ENCODE measurements around the gene TOR1AIP2. TPM values are rescaled to one million over a fixed set of nuclear protein-coding genes. Genes with fewer than 3 reads are reported as not detected.

The TOR1AIP2 gene
- total RNA-seq, 1 donor from 2014 or later, result 83.2 TPM

DNA sequence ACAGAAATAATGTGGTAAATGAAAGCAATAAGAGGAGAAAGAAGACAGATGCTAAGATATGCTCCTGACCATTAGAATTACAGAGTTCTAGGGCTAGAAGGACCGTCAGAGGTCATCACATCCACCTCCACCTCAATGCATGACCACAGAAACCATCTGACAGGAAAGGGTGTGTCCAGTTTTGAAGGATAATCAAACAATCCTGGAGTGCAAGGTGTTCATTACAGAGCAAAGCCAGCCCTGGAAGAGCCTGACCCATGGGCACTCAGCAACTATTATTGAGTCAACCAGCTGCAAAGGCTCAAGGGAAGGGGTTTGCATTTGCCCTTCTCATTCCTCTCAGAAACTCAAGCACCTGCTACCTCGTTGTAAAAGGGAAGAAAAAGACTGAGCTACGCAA is 46.4 kb downstream of the TOR1AIP2 start:
- Mint-ChIP-seq H3K4me1 (ENCODE audit: low read depth) (no peaks in the 10 kb centered on the region), H3K27me3 (peaks cover 7% of the 10 kb centered on the region), H3K36me3 (ENCODE audit: insufficient read depth) (peaks cover 2% of the 10 kb centered on the region), H3K27ac (no peak overlapping the region), H3K9me3 (ENCODE audit: low read depth) (no peaks in the 10 kb centered on the region), H3K4me3 (ENCODE audit: low read depth) (no peak overlapping the region)
- DNase-seq (ENCODE audit: low spot score, unreplicated experiment), result no peak
- TF ChIP-seq, protein P1, sequence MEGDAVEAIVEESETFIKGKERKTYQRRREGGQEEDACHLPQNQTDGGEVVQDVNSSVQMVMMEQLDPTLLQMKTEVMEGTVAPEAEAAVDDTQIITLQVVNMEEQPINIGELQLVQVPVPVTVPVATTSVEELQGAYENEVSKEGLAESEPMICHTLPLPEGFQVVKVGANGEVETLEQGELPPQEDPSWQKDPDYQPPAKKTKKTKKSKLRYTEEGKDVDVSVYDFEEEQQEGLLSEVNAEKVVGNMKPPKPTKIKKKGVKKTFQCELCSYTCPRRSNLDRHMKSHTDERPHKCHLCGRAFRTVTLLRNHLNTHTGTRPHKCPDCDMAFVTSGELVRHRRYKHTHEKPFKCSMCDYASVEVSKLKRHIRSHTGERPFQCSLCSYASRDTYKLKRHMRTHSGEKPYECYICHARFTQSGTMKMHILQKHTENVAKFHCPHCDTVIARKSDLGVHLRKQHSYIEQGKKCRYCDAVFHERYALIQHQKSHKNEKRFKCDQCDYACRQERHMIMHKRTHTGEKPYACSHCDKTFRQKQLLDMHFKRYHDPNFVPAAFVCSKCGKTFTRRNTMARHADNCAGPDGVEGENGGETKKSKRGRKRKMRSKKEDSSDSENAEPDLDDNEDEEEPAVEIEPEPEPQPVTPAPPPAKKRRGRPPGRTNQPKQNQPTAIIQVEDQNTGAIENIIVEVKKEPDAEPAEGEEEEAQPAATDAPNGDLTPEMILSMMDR (IDR thresholded peaks at IDR 0.05; ENCODE audit: unreplicated experiment), result no peak

DNA sequence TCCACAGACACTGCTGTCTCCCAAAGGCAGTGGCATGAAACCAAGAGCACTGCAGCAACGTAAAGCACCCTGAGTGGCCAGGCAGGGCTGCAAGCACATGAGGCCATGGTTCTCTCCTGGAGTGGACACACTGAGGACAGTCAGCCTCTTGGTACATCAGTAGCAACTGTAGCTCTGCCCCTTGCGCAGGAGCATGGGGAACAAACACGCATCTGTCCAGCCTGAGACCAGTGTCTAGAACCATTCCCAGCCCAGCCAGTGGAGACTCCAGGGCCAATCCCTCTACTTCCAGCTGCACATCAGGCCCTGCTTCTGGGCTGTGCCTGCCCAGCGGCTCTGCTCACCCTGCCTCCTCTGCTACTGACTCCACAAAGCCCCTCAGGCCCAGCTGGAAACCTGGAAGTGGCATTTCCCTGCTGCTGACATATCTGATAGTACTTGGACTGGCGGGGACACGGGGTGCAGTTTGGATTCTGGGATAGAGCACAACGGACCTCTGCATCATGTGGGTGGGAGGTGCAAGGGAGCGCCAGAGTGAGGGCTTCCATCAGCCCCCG is 49.0 kb downstream of the TOR1AIP2 start:
- H3K27me3 Mint-ChIP-seq, result peaks cover 7% of the 10 kb centered on the region
- H3K9me3 Mint-ChIP-seq (ENCODE audit: low read depth), result no peaks in the 10 kb centered on the region
- no peak for DNase-seq (ENCODE audit: low spot score, unreplicated experiment)
- H3K27ac Mint-ChIP-seq, result no peak overlapping the region
- TF ChIP-seq, protein P1 (IDR thresholded peaks at IDR 0.05; ENCODE audit: unreplicated experiment), result no peak
- H3K4me1 Mint-ChIP-seq (ENCODE audit: low read depth), result peaks cover 3% of the 10 kb centered on the region
- no peaks in the 10 kb centered on the region for H3K36me3 Mint-ChIP-seq (ENCODE audit: insufficient read depth)
- no peak overlapping the region for H3K4me3 Mint-ChIP-seq (ENCODE audit: low read depth)

DNA sequence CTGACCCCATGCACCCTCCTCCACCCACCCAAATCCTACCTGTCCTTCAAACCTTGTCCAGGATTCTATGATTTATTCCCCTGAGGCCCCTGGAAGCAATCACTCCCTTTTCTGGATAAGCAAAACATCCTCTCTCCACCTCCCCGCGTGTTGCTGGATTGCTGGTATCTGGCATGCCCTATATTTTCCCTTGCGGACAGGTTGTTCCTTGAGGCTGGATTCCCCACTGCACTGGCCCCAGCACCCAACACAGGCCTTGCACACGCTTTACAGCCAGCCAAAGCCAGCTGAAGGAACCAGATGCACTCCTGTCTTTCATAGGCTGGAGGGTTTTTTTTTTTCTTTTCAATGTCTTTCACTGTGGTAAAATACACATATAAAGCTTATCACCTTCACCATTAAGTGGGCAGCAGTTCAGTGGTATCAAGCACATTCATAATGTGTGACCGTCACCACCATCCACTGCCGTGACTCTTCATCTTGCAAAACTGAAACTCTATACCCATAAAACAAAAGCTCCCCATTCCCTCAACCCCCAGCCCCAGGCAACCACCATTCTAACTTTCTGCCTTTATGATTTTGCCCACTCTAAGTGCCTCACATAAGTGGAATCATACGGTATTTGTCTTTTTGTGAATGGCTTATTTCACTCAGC is 50.9 kb downstream of the TOR1AIP2 start:
- no peak for DNase-seq (ENCODE audit: low spot score, unreplicated experiment)
- H3K4me1 Mint-ChIP-seq (ENCODE audit: low read depth), result peaks cover 3% of the 10 kb centered on the region
- H3K9me3 Mint-ChIP-seq (ENCODE audit: low read depth), result no peaks in the 10 kb centered on the region
- TF ChIP-seq, protein P1 (IDR thresholded peaks at IDR 0.05; ENCODE audit: unreplicated experiment), result no peak
- no peaks in the 10 kb centered on the region for H3K36me3 Mint-ChIP-seq (ENCODE audit: insufficient read depth)
- no peak overlapping the region for H3K27ac Mint-ChIP-seq
- no peak overlapping the region for H3K4me3 Mint-ChIP-seq (ENCODE audit: low read depth)
- peaks cover 7% of the 10 kb centered on the region for H3K27me3 Mint-ChIP-seq

DNA sequence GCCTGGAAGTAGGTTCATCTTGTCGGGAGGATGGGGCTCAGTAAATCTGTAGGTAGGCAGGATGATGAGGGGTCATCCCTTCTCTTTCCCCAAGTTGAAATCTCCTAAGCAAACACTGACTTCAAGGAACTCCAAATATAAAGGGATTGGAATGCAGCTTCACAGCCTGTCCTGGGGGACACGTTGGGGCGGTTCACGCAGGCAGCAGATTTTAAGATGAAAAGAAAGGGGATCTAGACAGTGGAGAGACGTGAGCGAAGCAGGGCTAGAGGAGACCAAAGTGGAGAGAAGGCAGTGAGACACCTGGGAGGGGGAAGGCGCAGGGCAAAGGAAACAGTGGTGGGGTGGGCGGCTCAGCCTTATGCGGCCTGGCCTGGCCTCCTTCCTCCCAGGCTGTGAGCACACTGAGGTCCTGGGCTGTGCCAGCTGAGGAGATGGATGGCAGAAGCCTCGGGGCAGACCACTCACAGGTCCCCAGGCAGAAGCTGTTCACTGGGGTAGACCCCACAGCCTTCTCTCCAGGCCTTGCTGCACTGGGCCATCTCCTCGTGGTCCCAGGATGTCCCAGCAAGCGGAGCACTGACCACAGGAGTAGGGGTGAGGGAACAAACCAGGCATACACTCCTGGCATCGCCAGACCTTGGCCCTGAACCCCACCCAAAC is 51.7 kb downstream of the TOR1AIP2 start:
- Mint-ChIP-seq H3K4me1 (ENCODE audit: low read depth) (peaks cover 3% of the 10 kb centered on the region), H3K27ac (no peak overlapping the region), H3K27me3 (peaks cover 4% of the 10 kb centered on the region), H3K36me3 (ENCODE audit: insufficient read depth) (no peaks in the 10 kb centered on the region), H3K4me3 (ENCODE audit: low read depth) (no peak overlapping the region), H3K9me3 (ENCODE audit: low read depth) (no peaks in the 10 kb centered on the region)
- TF ChIP-seq, protein P1 (IDR thresholded peaks at IDR 0.05; ENCODE audit: unreplicated experiment), result no peak
- DNase-seq (ENCODE audit: low spot score, unreplicated experiment), result no peak

DNA sequence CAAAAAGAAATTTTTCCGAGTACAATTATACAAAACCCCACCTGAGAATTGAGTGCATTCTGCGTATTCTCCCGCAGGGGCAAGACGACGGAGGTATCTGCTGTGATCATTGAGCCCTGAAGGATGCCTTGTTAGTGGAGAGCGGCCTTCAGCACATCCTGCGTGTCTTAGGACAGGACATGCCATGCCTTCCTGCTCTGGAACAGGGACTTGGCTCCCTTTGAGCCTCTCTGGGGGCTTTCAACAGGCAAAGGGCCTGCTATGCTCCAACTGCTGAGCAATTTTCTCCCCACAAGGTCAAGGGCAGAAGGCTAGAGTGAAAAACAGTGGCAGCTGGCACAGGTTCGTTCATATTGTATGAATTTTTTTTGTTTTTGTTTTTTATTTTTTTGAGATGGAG is 52.4 kb downstream of the TOR1AIP2 start:
- Mint-ChIP-seq H3K27me3 (peaks cover 4% of the 10 kb centered on the region), H3K9me3 (ENCODE audit: low read depth) (no peaks in the 10 kb centered on the region), H3K4me1 (ENCODE audit: low read depth) (peaks cover 3% of the 10 kb centered on the region)

More for the DNA sequence above, 52.4 kb downstream of the TOR1AIP2 start:
- TF ChIP-seq, protein P1 (IDR thresholded peaks at IDR 0.05; ENCODE audit: unreplicated experiment), result no peak
- H3K27ac Mint-ChIP-seq, result no peak overlapping the region
- H3K4me3 Mint-ChIP-seq (ENCODE audit: low read depth), result no peak overlapping the region
- no peak for DNase-seq (ENCODE audit: low spot score, unreplicated experiment)
- no peaks in the 10 kb centered on the region for H3K36me3 Mint-ChIP-seq (ENCODE audit: insufficient read depth)
